Fibroblast of skin of left quadriceps (primary cell): ENCODE results near the gene NECTIN4.
"Not testable (repeated sequence)": the region's sequence is repeated elsewhere in the genome, so short reads cannot be mapped to it uniquely, and the experiment has no call there.

Experiments used
- DNase-seq, 2 experiments: peaks; one replicate each; pipeline ENCODE4 v3.0.0-alpha.2; 2013; ENCODE audit warnings: low read depth in 2 of 2

NECTIN4 gene

DNA sequence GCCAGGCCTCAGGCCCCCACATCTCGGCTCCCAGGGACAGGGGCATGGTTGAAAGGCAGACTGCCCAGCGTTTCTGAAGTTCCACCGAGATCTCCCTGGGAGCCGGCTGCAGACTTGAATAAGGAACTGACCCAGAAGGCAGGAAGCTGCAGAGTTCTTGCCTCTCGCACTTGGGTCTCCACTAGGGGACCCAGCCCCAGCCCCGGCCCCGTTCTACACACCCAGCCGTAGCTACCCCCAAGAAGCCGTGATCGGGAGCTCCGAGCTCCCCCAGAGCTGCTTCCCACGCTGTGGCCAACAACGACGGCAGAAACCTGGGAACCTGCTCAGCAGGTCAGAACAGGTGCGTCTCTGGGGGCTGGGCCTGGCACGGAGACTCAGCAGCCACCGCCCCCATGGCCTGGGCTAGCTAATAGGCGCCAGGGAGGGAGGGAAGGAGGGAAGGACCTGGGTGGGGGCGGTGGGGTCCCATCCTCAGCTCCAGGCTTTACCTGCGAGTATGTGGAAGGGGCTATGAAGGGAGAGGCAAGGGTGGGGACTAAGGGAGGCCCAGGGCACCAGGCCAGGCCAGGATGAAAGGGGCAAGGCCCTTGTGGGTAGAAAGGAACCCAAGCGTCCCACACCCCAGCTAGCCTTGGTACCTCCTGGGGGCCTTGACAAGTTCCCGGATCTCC, at the start of gene NECTIN4:
Gene NECTIN4 (minus strand): TSS at position 308 of the 674 bp plus-strand sequence. CDS start 262 bp downstream, at position 46.
- DNase-seq: no peak

DNA sequence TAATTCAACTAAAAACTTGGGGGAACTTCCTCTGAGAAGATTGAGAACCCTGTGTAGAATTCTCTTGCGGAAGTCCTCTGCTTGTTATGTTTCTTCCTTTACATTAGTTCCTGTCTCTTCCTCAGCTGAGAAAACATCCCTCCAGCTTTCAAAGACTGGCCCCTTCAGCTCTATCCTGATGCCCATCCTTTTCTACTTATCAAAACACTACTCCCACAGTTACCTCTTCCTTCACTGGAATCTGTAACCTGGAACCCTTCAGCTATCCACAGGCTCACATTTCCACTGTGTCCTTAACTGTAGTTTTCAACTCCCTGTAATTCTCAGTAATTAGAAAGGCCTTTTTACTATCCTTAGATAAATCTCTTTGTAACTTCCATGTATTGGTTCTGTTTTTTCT, 49.1 kb upstream of the NECTIN4 start:
- DNase-seq: no peak

DNA sequence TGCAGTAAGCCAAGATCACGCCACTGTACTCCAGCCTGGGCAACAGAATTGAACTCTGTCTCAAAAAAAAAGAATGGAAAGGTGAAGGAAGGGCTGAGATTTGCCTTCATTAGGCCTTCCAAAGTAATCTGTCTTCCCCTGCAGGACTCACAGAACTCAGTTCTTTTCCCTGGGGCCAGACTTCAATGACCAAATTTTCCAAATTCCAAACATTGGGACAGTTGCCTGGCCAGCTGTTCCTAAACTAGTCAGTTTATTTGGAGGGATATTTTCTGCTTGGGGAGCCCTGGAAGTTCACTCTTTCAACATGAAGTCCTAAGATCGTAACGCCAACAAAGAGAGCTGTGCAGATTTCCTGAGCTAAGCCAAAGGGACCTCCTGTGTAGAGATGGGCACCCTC, 48.5 kb upstream of the NECTIN4 start:
- DNase-seq: no peak

DNA sequence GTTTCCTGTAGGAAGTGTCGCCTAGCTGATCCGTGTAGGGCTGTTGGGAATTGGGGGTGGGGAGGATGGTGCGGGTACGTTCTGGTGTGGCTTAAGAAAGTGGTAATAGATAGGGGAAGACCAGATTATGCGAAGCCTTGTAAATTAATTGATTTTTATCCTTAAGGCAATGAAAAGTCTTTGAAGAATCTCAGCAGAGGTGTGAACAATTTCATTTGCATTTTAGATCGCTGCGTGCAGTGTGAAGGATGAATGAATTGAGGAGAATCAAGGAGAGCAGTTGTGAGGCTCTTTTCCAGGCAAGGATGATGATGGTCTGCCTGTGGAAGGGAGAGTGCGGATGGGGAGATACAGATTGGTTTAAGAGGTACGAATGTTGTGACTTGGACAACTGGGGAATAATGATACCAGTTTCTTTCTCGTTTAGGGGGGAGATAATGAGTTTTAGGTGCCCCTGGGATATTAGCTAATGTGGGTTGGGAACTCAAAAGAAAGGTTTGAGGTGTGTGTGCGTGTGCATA, 43.9 kb upstream of the NECTIN4 start:
- no peak for DNase-seq

DNA sequence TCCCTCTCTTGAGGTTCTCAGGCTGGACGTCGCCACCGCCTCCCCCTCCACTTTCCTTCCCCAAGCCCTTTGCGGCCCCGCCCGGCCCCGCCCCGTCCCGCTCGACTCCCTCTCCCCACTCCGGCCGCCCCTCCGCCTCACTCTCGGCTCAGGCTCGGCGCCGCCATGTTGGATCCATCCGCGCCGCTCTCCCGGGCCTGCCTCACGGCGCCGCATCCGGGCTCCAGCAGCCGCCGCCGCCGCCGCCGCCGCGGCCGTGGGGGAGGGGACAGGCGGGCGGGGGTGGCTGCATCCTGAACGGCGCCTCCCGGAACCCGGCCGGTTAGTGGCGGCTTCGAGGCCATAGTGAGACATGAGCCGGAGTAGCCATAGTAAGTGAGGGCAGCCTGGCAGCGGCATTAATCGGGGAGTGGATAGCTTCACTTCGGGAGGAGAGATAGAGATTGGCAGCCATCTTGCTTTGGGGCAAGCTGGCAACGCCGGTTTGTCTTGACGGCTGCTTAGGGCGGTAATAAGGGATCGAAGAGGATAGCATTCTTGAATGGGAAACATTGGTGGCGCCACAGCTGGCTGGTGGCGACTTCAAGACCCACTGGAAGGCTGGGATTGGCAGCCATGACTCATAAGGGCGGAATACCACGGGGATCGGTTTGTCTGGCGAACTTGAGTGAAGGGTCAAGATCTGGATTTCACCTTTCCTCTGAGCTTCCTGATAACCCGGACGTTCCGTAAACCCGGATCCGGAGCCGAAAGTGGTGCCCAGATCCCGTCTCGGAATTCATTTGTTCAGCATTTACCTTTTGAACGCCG, 43.3 kb upstream of the NECTIN4 start, which contains the start of gene DEDD:
Gene DEDD (minus strand): TSS at position 258 of the 810 bp plus-strand sequence. CDS start 8,205 bp downstream, outside the sequence.
- DNase-seq: peak; percentile 95 to 96

DNA sequence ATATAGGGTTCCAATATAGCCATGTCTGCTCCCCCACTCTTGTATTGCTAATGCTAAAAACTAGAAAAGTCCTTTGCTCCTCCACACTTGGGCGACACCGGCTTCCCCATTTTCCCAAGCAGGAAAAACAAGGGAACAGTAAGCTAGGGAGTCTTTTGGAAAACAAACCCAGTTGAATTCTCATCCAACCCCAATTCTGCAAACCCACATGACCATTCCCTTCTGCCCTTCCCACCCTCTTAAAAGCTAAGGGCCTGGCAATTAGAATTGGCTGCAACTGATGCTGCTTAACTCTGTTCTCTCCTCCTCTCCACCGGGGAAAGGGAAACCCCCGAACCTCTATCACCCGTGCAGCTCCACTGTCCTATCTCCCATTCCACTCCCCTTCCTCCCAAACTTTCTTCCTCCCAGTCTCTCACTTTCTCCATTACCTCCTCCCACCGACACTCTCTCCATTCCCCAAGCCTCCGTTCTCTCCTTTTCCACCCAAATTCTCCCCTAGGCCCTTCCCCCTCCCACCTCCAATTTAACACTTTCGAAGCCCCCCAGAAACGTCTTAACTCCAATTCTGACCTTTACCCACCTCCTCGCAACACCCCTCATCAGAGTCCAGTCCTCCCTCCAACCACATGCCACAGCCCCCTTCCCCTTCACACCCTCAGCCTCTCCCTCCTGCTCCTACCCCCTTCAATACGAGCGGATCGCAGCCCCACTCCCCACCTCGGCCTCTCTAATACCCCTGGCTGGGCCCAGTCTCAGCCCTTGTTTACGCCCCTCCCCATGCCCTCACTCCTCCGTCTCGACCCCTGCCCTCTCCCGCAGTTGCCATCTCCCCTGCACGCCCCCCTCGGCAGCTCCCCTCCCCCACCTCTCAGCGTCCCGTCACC, 42.4 kb upstream of the NECTIN4 start:
- DNase-seq: no peak

DNA sequence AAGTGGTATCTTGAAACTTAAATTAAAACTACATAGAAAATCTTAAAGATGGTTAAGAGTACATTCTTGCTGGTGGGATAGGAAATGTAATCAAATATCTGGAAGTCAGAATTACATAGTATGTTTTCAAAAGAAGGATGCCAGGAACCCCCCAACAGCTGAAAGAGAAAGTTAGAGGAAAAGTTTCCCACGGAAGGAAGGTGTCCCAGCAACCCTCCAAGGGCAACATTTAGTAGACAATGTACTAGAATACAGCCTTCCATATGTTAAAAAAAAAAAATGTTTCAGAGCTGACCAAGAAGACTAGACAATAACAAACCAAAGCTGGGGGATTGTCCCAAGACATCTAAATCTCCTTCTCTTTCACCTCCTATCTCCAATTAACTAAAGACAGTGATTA, 40.9 kb upstream of the NECTIN4 start:
- DNase-seq: no peak

DNA sequence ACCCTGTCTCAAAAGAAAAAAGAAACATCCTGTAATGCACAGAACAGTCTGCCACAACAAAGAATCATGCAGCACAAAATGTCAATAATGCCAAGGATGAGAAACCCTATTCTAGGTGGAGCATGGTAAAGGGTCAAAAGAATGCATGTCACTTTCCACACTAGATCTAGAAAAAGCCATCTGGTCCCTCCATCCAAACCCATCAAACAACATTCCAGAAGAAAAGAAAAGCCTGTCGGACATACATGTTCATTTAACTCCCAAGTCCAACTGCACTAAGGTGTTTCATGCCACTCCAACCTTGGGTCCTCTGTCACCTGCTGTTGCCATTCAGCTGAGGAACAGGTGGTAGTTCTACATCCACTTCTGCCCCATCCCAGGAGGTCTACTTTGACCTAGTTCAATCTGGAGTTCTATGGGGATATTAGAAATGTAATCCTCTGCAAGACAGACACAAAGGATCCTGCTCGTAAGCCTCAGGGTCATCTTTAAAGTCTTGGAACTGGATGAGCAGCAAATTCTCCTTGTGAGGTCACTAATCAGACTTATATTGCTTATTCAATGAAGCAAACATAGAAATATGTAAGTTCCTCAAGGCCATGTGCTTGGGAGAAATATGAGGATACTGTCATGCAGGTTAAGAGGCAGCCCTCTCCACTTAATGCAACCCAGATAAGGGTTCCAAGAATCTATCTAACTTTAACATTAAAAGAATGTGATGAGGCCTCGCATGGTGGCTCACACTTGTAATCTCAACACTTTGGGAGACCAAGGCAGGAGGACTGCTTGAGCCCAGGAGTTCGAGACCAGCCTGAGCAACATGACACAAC, 39.4 kb upstream of the NECTIN4 start:
- no peak for DNase-seq

DNA sequence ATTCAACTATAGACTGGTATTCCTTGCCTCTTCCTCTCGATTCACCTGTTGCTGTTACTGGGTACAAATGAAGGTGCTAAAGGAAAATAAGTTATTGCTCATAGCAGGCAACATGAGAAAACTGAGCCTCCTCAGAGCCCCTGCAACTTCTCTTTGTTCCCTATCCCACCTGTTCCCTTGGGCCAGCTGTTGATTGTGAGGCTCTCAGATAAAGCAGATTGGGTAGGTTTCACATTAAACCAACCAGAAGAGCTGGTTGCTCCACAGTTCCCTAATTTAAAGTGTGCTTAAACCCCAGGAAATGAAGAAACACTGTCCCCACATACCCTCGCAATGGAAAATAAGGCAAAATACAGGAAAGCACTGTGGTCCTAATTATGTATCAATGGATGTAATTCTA, 38.3 kb upstream of the NECTIN4 start:
- DNase-seq: no peak

DNA sequence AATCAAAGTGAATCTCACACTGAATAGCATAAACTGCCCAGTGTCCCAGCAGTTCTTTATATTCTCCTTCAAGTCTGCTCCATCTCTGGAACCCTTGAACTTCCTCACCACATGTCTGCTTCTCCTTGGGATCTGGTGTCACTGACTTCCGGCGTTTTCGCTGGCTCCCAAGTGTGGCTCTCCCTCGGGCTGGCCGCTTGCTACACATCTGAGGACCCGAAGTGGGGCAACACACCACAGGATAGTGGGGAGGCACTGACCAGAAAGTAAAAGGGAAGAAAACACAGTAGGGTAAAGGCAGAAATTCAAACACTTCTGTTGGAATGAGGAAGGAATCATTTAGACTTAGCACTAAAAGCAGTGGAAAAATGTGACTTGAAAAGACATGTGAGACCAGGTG, 33.6 kb upstream of the NECTIN4 start:
- no peak for DNase-seq

DNA sequence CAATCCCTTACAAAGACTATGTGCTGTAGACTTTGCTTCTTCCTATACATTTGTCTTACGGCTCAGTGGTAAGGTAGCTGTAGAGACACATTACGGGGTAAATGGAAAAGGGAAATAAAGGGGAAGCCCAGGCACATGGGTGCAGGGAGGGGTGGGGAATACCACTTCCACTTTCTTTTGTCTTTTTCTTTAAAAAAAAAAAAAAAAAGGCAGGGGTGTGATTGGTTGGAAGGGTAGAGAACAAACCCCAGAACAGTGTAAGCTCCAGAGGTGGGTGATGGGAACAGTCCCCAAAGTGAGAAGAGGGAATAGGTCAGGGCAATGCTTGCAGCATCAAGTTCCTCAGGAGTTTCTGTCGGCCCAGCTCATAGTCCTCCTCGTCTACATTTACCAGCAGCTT, 32.5 kb upstream of the NECTIN4 start:
- no peak for DNase-seq

DNA sequence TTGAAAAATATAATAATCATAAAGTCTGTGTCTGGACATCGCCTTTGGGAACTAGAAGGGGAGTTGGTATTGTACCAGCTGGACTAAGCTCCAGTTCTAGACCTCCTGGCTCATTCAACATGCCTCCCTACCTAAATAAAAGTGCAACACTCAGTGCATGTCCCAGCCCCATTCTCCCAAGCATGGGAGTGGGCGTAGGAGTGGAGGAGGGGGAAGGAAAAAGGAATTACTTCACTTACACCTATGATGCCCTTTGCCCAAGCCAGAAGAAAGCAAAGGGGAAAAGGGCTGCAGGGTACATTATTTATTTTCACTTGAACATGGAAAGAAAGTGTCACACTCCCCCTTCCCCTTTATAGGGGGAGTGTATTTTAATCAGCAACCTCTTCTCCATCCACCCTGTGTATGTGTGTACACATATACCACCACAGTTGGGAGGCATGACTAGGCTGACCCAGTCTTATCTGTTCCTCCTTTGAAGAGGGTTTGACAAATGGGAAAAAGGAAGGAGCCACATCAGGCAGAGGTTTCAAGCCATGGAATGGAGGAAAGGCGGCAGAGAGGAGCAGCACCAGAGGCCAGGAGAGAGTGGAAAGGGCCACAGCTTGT, 31.8 kb upstream of the NECTIN4 start:
- DNase-seq: no peak

DNA sequence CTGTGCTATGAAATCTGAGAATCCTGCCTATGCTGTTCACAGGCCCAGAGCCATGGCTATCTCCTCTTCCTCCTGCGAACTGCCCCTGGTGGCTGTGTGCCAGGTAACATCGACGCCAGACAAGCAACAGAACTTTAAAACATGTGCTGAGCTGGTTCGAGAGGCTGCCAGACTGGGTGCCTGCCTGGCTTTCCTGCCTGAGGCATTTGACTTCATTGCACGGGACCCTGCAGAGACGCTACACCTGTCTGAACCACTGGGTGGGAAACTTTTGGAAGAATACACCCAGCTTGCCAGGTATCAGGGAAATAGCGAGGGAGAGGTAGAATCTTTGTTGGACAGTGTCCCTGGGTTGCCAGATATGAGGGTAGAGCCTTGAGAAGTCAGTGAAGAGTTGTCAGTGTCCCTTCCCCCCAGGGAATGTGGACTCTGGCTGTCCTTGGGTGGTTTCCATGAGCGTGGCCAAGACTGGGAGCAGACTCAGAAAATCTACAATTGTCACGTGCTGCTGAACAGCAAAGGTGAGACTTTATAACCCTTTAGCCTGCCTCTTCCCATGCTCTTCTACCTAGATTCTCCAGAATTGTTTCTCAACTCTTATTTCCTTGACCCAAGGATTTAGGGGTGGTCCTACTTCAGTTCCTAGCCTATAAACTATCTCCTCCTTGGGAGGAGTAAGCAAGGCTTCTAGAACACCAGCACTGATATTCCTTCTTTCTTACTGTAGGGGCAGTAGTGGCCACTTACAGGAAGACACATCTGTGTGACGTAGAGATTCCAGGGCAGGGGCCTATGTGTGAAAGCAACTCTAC, 29.9 kb upstream of the NECTIN4 start:
- DNase-seq: peak in 1 of 2 experiments; percentile 38

DNA sequence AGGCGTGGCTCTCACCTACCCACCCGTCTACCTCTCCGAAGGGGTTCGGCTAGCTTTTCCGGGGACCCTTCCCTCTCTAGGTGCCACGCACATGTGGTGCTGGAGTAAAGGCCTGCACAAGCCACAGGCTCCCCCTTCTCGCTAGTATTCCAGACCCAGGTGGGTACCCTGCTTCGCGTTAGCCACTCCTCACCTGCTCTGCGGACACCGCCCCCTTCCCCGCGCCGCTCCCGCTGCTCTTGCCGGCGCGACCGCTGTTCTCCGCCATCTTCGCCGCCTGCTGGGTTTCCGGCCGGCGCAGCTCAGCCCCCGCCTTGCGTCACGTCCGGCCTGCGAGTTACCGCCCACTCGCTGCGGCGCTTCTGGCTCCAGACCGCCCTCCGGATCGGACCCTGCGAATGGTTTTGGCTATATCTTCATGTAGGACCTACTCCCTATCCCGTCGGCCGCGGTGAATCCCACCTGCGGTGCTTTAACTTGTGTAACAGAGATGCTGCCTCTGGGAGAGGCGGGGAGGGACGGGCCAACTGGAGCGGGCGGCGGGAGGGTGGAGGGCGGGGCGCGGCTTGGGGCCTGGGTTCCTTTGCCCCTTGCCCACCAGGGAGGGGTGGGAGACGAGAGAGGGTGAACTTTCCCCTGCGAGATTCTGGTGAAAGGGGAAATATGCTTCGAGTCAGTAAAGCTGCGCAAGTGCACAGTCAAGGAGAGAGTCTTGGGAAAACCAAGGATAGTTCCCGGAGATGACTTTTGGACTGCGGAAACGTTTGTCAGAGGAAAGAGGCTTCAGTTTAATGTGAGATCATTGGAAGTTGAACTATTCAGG, 28.6 kb upstream of the NECTIN4 start, which contains the start of the genes NIT1 and PFDN2:
Gene NIT1 (plus strand): TSS at position 347 of the 823 bp plus-strand sequence. CDS start 72 bp downstream, at position 419.
Gene PFDN2 (minus strand): TSS at position 279 of the 823 bp plus-strand sequence. CDS start 11 bp downstream, at position 268.
- DNase-seq: peak; percentile 38 to 39

DNA sequence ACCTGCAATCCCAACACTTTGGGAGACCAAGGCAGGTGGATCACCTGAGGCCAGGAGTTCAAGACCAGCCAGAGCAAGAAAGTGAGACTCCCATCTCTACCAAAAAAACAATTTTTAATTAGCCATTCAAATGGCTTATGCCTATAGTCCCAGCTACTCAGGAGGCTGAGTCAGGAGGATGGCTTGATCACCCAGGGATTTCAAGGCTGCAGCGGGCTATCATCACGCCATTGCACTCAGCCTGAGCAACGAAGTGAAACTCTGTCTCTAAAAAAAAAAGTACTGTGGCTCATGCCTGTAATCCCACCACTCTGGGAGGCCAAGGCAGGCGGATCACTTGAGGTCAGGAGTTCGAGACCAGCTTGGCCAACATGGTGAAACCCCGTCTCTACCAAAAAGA, 26.6 kb upstream of the NECTIN4 start:
- not testable (repeated sequence) for DNase-seq

DNA sequence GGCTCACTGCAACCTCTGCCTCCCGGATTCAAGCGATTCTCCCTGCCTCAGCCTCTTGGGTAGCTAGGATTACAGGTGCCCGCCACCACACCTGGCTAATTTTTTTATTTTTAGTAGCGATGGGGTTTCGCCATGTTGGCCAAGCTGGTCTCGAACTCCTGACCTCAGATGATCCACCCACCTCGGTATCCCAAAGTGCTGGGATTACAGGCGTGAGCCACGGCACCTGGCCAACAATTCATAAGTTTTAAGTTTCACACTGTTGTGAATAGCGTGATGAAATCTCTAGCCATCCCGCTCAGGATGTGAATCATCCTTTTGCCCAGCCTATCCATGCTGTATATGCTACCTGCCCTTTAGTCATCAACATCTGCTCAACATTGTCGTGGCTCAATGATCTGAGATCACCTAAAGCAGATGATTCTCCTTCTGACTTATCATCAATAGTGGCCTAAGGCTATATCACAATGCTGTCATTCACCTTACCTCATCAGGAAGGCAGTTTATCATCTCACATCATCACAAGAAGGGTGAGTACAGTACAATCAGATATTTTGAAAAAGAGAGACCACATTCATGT, 25.9 kb upstream of the NECTIN4 start:
- DNase-seq: peak; percentile 50 to 55

DNA sequence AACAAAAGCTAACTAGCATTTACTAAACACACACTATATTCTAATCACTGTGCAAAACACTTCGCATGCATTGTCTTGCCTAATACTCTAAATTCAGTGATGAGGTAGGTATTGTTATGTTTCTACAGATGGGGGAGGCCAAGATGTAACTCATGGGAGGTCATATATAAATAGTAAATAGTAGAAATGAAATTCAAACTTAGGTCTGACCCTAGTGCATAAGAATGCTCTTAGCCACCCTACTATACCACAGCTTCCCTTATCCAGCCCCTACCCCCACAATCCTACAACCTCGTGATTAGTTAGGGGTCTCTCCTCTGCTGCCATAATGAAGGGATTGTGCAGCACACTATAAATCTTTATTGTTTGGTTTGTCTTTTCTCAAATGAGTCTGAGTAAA, 25.2 kb upstream of the NECTIN4 start:
- DNase-seq: no peak

DNA sequence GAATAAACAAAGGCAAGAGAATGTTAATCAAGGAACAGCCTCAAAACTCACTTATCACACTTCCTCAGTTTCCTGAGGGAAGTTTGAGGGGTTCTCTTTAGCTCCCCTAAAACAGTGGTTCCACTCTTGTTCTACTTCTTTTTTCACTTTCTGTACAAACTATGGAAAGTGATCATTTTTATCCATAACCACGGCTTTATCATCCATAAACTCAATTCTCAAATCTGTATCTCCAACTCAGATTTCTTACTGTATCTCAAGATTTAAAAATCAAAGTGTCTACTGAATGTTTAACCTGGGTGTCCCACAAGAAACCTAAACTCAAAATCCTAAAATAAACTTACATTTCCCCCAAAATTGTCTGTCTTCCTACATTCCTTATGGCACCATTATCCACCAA, 24.6 kb upstream of the NECTIN4 start:
- DNase-seq: no peak
